ENCODE data around the gene THAP10.

- no peak for TF ChIP-seq CTCF (IDR thresholded peaks at IDR 0.05)
- TF ChIP-seq POLR2A (IDR thresholded peaks at IDR 0.05): no peak
Measured at GRCh38 chr15:70835415-70835814, 56.8 kb downstream of the THAP10 start.
